H4 (cell line): ENCODE measurements around the gene USP40. TPM values are rescaled to one million over a fixed set of nuclear protein-coding genes. Genes with fewer than 3 reads are reported as not detected.
A peak's percentile ranks its signal among the peaks of the same experiment; 100 is the strongest.

Experiments used
- DNase-seq: peaks from one replicate; pipeline ENCODE4 v3.0.0-alpha.2; 2015; ENCODE audit warnings: low spot score
- total RNA-seq: library from RNA; depleted of rRNA; stranded (reverse); fragments of >200 nt; shearing (Covaris generic); gene quantifications from 2 replicates; pipeline ENCODE4 v1.2.3, GENCODE V29; 2014

The USP40 gene
- total RNA-seq, 1 experiment from 2014 or later = 20.6 TPM

- DNase-seq = peak; percentile 90
Measured at GRCh38 chr2:233556881-233557736, 9.5 kb downstream of the USP40 start.

GRCh38 chr2:233553366-233553765 lies 13.2 kb downstream of the USP40 start:
- DNase-seq = no peak

DNA sequence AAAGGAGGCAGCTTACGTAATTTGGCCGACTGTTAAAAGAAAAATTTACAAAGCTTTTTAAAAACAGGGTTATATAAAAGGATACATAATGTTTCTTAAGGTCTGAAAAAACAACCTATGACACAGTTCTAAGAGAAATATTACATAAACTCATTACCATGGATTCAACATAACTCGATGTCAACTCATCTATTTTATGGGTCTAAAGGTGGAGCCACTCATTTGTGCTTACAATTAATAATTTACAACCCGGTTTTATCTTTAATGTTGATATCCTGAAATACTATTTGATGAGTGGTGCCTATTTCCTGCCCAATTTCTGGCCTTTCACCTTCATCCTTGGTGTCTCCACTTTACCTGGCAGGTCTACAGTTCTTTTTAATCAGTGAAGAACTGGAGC lies 15.1 kb downstream of the USP40 start:
- DNase-seq = no peak

DNA sequence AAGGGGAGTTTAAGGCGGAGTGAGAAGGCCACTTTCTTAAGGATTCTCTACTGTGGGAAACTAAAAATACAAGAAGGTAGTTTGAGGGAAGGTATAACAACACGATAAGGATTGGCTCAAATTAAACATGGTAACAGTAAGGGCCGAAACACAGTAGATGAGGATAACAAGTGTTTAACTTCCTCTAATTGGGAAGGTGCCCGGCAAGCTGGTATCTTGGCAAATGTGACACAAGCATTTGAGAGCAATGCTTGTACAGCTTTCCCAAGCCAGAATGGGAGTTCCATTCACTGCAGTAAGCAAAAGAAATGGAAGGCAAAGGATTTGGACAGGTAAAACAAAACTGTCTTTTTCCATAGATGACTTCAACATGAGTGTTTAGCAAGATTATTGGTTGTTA lies 19.8 kb downstream of the USP40 start:
- DNase-seq = no peak

GRCh38 chr2:233546101-233546500 lies 20.5 kb downstream of the USP40 start:
- no peak for DNase-seq

DNA sequence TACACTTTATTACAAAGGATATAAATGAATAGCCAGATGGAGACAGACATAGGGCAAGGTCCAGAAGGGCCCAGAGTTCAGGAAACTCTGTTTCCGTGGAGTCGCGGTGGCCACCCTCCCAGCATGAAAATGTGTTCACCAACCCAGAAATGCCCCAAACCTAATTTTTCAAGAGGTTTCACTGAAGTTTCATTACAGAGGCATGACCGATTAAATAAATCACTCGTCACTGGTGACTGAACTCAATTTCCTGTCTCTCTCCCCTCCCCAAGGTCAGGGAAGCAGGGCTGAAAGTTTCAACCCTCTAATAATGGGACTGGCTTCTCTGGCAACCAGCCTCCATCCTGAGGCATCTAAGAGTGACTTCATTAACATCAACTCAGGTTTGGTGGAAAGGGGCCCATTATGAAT lies 22.4 kb downstream of the USP40 start:
- DNase-seq = no peak

GRCh38 chr2:233542507-233542906 lies 24.1 kb downstream of the USP40 start:
- DNase-seq = peak; percentile 8

- DNase-seq = no peak
Measured at GRCh38 chr2:233538741-233539140, 27.8 kb downstream of the USP40 start.

DNA sequence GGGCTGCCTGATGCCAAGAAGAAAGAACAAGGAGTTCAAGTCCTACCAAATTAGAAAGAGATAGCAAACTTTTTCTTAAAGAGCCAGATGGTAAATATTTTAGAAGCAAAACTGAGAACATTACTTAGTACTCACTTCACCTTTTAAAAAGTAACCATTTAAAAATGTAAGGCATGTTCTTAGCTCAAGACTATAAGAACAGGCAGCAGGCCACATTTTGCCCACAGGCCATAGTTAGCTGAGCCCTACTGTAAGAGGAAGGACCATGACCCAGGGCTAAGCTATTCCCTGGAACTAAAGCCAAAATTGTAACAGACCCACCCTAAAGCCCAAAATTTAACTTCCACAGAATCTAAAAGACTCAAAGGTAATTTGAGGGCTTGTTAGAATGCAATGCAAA lies 31.3 kb downstream of the USP40 start:
- DNase-seq = no peak

DNA sequence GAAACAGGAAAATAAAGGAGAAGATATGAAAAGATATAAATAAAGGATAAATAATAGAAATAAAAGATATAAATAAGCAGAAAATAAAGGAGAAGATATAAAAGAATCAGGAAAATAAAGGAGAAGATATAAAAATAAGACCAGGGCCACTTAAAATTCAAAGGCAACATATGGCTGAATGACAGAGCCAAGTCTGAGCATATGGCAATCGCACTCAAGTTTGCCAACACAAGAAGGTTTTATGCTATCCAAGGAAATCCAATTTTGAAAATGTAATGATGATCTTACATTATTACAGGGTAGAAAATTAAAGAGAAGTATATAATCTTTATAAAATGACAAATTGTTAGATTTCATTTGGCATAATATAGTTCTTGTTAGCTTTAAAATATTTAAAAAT lies 33.6 kb downstream of the USP40 start:
- DNase-seq = no peak

GRCh38 chr2:233531955-233532354 lies 34.6 kb downstream of the USP40 start:
- DNase-seq = no peak

DNA sequence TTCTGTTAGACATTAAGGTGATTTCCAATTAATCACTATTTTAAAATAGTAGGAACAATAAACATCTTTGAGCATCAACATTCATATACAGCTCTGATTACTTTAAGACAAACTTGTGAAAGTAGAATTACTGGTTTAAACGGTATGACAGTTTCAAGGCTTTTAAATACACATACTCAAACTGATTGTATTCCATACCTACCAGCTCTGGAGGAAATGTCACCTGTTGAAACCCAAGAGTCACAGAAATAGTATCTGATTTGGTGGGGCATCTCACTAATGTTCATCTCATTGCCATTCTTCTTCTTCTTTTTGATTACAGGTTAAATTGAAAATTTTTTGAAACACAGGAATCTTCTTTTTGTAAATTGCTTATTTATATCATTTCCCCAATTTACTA lies 36.2 kb downstream of the USP40 start:
- DNase-seq = no peak

- no peak for DNase-seq
Measured at GRCh38 chr2:233528182-233528581, 38.4 kb downstream of the USP40 start.

GRCh38 chr2:233525791-233526190 lies 40.8 kb downstream of the USP40 start:
- no peak for DNase-seq

- no peak for DNase-seq
Measured at GRCh38 chr2:233519787-233520611, 46.6 kb downstream of the USP40 start.

- no peak for DNase-seq
Measured at GRCh38 chr2:233513953-233514655, 52.5 kb downstream of the USP40 start.

DNA sequence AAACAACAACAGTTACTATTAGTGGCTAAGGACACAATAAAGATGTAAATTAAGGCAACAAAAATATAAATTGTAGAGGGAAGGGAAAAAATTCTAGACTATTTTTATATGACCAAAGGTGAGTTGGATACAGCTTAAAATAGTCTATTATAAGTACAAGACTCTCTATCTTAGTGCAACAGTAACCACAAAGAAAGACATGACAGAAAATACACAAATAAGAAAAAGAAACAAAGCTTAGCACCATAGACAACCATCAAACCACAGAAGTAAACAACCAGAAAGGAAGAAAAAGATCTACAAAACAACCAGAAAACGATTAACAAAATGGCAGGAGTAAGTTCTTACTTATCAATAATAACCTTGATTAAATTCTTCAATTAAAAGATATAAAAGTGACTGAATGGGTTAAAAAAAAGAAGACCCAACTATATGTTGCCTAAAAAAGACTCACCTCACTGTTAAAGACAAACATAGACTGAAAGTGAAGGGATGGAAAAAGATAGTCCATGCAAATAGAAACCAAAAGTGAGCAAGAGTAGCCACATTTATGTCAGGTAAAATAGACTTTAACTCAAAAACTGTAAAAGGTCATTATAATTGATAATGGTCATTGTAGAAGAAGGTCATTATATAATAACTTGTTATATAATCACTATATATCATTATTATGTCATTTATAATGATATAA lies 62.5 kb downstream of the USP40 start:
- DNase-seq = no peak

DNA sequence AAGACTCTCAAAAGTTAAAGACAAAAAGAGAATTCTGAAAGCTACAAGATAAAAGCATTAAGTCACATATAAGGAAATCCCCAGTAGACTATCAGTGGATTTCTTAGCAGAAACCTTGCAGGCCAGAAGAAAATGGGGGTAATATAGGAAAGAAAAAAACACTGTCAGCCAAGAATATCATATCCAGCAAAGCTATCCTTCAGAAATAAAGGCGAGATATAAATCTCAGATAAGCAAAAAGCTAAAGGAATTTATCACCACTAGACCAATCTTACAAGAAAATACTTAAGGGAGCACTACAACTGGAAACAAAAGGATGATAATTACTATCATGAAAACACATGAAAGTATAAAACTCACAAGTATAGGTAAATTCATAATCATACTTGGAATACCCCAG lies 63.1 kb downstream of the USP40 start:
- DNase-seq = no peak

- no peak for DNase-seq
Measured at GRCh38 chr2:233501198-233502076, 65.1 kb downstream of the USP40 start.

DNA sequence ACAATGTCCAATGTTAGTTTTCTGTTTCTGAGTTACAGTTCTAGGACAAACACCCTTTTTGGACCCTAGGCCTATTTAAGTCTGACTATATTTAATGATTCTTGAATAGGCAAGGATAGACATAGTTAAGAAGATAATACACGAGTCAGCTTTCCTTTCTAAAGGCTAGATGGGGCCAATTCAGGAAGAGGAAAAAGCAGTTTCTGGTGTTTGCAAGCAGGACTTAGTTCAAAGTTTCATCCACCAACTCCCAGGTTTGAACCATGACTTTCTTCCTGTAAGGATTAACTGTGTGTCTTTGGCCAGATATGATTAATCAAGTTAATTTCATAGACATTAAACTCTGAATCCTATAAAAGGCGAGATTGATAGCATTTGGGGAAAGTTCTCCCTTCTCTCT lies 66.7 kb downstream of the USP40 start:
- DNase-seq = no peak

DNA sequence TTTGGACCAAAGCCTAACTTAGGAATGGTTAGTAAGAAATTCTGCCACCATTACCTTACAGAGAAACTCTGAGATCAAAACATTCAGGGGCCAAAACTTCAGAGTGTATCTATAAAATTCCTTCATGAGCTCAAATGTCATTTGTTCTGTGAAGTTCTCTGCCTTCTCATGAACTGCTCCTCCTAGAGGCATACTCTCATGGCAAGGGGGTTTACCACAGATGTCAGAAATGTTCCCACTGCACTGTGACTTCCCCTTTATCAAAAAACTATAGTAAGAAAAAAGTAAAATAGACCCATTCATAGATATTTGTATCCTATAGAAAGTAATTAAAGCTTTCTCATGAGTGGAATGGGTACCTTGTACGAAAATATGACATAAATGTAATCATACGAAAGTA lies 68.5 kb downstream of the USP40 start:
- DNase-seq = no peak
